HG03135 (cell line): ENCODE results near the gene PRIM1.
"Not testable (repeated sequence)": the region's sequence is repeated elsewhere in the genome, so short reads cannot be mapped to it uniquely, and the experiment has no call there.

Experiments used
- ATAC-seq: cut with Tn5 transposase; IDR thresholded peaks from one replicate; pipeline ENCODE4 v1.9.1; 2021; ENCODE audit warnings: mild to moderate bottlenecking, moderate library complexity; ENCODE audit not compliant: unreplicated experiment

Gene PRIM1

DNA sequence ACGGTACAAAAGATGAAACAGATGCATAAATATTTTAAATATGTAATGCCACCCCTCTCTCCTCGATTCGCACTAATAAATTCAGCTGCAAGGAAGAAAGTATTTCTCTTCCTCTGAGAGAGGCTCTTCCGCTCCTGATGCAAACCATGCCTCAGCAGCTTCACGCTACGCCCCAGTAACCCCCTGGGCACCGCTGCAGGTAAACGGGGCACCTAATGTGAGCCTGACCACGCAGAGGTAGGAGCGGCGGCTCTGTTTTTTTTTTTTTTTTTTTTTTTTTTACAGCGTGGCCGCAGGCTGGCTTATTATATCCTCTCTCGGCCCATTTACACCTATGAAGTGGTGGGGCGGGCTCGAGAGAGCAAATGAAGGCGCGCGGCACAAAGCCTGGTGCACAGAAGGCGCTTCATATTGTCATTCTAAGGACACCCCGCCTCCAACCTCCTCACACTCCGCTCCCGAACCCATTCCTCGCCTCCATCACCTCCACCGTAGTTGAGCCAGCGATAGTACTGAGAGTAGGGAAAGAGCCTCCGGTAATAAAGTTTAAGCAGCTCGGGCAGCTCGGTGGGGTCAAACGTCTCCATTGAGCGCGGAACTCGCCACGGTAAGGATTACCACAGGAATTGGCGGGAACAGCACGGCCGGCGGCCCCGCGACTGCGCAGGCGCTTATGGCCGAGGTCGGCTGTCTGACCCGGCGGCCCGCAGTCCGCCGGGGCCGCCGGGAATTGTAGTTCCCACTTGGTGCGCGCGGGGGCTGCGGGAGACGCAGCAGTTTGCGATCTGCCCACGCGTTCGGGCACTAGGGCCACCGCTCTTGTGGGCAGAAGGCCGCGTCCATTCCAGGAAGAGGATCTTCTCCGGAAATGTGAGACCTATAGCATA, at the start of gene PRIM1:
TSS of gene PRIM1 (minus strand) at position 612 of the 887 bp plus-strand sequence. CDS start at position 587, 25 bp downstream.
- peak; percentile 81 for ATAC-seq

DNA sequence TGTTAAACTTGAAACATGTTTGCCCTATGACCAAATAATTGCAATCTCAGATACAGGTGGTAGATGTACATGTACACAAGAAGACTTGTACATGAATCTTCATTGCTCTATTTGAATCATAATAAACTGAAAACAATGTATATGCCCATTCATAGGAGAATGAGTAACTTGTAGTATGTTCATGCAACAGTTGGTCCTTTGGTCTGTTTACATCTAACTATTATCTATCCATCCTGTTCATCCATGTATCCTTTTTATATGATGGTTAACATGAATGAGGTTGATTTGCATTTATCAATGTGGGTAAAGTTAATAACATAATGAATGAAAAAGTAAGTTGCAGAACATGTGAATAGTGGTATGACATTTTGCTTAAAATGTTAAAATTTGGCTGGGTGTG, 48.1 kb upstream of the PRIM1 start:
- no peak for ATAC-seq

DNA sequence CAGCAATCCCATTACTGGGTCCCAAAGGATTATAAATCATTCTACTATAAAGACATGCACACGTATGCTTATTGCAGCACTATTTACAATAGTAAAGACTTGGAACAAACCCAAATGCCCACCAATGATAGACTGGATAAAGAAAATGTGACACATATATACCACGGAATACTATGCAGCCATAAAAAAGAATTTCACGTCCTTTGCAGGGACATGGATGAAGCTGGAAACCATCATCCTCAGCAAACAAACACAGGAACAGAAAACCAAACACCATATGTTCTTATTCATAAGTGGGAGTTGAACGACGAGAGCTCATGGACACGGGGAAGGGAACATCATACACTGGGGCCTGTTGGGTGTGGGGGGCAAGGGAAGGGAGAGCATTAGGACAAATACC, 47.2 kb upstream of the PRIM1 start:
- ATAC-seq = not testable (repeated sequence)

DNA sequence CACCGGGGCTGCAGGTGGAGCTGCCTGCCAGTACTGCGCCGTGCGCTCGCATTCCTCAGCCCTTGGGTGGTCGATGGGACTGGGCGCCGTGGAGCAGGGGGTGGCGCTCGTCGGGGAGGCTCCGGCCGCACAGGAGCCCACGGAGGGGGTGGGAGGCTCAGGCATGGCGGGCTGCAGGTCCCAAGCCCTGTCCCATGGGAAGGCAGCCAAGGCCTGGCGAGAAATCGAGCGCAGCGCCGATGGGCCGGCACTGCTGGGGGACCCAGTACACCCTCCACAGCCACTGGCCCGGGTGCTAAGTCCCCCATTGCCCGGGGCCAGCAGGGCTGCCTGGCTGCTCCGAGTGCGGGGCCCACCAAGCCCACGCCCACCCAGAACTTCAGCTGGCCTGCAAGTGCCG, 43.7 kb upstream of the PRIM1 start:
- ATAC-seq = not testable (repeated sequence)

DNA sequence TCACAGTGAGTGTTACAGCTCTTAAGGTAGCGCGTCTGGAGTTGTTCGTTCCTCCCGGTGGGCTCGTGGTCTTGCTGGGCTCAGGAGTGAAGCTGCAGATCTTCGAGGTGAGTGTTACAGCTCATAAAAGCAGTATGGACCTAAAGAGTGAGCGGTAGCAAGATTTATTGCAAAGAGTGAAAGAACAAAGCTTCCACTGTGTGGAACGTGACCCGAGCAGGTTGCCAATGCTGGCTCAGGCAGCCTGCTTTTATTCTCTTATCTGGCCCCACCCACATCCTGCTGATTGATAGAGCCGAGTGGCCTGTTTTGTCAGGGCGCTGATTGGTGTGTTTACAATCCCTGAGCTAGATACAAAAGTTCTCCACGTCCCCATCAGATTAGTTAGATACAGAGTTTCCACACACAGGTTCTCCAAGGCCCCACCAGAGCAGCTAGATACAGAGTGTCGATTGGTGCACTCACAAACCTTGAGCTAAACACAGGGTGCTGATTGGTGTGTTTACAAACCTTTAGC, 43.0 kb upstream of the PRIM1 start:
- ATAC-seq = not testable (repeated sequence)

DNA sequence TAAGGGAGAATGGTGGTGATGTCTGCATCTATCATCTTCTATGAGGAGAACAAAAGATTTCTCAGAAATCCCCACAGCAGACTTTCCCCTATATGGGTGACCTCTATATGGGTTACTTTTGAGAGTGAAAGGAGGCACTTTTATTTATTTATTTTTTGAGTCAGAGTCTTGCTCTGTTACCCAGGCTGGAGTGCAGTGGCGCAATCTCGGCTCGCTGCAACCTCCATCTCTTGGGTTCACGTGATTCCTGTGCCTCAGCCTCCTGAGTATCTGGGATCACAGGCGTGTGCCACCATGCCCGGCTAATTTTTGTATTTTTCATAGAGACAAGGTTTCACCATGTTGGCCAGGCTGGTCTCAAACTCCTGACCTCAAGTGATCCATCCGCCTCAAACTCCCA, 41.0 kb upstream of the PRIM1 start:
- ATAC-seq = not testable (repeated sequence)

DNA sequence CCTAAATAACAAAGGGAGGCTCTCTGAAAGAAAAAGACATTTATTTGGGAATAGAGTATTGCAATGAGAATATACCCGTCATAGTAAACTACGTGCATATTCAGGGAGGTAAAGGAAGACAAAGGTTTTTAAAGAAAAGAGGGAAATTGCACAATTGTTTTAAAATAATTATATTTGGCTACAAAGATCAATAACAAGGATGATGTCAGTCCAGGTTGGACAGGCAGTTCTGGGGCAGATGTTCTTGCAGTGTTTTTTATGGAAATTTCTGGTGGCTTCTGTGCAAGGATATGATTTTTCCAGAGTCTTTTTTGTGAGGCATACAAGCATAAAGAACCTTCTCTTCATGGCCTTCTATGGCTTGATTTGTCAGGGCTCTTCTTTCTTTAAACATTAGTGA, 40.6 kb upstream of the PRIM1 start:
- ATAC-seq = no peak

DNA sequence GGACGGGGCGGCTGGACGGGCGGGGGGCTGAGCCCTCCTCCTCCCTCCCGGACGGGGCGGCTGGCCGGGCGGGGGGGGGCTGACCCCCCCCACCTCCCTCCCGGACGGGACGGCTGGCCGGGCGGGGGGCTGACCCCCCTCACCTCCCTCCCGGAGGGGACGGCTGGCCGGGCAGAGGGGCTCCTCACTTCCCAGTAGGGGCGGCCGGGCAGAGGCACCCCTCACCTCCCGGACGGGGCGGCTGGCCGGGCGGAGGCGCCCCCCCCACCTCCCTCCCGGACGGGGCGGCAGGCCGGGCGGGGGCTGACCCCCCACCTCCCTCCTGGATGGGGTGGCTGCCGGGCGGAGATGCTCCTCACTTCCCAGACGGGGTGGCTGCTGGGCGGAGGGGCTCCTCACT, 37.3 kb upstream of the PRIM1 start:
- ATAC-seq = not testable (repeated sequence)

DNA sequence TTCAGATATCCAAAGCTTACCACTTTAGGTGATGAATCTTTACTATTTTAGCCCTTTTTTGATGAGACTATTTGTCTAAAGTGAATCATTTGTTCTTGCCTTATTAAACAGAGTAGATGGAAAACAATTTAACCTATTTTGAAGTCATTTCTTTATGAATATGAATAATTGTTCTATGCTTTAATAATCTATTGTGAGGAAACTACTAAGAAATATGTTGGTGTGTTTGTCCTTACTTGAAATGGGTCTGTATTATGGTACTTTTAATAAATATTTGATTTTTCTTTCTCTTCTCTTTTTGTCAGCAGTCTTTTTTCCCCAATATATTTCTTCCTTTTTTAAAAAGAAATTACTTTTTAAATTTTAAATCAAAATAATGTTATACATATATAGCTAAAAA, 35.4 kb upstream of the PRIM1 start:
- no peak for ATAC-seq

DNA sequence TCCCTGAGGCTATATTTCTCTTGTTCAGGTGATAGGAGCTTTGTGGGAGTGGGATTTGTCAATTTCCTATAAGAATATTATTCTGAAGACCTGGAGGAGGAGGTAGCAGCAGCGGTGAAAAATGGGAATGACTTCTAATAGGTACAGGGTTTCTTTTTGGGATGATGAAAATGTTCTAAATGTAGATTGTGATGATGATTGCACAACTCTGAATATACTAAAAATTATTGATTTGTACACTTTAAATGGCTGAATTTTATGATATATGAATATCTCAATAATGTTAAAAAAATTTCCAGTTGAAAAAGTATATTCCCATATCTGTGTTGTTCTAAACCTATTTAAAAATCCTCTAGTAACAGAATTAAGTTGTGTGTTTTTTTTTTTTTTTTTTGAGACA, 33.8 kb upstream of the PRIM1 start:
- ATAC-seq = no peak

DNA sequence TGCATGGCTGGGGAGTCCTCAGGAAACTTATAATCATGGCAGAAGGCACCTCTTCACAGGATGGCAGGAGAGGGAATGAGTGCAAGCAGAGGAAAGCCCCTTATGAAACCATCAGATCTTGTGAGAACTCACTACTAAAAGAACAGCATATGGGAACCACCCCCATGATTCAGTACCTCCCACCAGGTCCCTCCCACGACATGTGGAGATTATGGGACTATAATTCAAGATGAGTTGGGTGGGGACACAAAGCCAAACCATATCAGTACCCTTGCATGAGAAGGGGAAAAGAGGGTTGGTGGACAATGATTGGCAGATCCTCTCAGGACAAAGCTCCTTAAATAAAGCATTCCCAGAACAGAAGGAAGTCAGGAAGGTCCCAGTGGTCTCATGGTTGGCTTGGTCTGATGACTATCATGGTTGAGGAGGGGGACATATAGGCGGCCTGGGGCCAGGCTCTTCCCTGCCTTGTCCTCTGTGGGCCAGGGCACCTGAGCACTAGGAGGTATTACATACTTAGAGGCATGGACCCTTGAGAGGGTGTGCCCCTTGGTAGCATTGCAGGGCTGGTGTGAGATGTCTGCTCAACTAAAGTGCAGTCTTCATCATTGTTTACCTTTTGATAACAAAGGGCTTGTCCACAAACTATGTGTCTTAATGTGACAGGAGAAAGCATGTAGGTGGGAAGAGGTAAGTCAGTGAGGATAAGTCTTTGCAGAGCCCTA, 33.2 kb upstream of the PRIM1 start:
- ATAC-seq = no peak

DNA sequence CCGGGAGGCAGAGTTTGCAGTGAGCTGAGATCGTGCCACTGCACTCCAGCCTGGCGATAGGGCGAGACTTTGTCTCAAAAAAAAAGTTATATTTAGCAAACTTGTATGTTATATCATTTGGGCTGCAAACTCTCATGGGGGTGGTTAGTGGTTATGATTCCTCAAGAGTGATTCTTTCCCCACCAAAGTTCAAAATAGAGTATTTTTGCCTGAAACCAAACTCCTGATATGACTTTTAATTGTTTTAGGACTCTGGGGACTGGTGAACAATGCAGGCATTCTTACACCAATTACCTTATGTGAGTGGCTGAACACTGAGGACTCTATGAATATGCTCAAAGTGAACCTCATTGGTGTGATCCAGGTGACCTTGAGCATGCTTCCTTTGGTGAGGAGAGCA, 29.6 kb upstream of the PRIM1 start:
- ATAC-seq = no peak

DNA sequence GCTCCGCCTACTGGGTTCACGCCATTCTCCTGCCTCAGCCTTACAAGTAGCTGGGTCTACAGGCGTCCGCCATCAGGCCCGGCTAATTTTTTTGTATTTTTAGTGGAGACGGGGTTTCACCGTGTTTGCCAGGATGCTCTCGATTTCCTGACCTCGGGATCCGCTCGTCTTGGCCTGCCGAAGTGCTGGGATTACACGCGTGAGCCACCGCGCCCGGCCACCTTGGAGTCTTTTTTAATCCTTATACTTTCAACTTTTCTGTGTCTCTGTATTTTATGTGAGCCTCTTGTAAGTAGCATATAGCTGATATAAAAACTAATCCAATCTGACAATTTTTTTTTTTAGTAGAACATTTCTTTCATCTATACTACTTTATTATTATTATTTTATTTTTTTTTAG, 26.6 kb upstream of the PRIM1 start:
- no peak for ATAC-seq

DNA sequence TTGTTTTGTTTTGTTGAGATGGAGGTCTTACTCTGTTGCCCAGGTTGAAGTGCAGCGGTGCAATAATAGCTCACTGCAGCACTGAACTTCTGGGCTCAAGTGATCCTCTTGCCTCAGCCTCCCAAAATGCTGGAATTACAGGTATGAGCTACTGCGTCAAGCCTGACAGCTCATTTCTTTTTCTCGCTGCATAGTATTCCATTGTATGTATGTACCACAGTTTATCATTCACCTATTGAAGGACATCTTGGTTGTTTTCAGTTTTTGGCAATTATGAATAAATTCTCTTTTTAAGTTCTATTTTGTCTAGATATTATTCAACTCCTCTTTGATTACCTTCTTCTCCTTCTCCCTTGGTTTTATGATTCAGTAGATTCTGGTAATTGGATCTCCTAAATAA, 24.5 kb upstream of the PRIM1 start:
- no peak for ATAC-seq

DNA sequence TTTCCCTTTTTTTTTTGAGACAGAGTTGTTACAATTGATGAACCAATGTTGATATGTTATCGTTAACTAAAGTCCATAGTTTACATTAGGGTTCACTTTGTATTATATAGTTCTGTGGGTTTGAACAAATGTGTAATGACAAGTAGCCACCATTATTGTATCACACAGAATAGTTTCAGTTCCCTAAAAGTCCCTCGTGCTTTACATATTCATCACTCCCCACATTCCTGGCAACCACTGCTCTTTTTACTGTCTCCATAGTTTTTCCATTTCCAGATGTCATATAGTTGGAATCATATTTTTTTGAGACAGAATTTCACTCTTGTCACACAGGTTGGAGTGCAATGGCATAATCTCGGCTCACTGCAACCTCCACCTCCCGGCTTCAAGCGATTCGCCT, 23.5 kb upstream of the PRIM1 start:
- no peak for ATAC-seq

DNA sequence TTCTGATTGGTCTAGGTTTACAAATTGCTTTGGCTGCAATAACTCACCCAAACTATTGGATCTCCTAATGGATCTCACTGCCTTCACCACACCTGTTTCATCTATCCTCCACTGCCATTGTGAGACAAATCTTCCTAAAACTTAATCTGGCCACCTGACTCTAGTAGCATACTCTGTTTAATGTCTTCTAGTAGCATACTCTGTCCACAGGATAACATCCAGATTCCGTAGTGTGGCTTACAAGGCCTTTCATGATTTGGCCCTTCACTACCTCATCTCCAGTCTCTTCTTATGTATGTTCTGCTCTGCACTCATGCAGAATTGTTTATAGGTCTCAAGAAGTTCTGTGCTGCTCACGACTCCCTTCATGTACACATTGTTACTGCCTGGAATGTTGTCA, 21.0 kb upstream of the PRIM1 start:
- no peak for ATAC-seq

DNA sequence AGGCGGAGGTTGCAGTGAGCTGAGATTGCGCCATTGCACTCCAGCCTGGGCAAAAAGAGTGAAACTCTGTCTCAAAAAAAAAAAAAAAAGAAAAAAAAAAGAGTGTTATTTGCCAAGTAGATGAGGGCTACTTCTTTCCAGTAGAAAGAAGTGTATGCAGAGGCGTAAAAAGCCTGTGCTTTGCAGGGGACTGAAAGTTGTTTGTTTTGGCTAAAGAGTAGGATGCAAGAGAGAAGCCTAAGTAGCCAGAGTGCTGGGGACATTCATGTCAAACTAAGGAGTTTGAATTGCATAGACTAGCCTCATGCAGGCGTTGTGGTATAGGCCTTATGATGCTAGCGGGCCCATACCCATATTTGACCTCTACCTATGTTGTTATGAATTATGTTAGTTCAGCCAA, 20.5 kb upstream of the PRIM1 start:
- no peak for ATAC-seq

DNA sequence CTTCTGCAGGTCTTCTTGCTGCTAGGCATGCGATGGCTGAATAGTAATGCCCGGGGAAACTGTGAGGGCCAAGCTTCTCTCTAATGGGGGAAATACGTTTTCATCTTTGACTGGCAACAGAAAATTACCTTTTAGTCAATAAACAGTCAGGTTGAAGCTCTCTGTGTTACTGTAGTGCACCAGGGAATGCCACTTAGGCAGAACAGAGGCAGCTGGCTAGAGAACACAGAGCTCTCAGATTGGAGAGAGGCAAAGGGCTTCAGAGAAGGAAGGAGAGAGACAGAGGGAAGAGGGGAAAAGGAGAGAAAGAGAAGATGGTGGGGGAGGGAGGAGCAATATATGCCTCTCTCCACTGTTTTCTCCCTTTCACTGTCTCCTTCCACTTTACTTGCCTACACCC, 17.7 kb upstream of the PRIM1 start:
- no peak for ATAC-seq

DNA sequence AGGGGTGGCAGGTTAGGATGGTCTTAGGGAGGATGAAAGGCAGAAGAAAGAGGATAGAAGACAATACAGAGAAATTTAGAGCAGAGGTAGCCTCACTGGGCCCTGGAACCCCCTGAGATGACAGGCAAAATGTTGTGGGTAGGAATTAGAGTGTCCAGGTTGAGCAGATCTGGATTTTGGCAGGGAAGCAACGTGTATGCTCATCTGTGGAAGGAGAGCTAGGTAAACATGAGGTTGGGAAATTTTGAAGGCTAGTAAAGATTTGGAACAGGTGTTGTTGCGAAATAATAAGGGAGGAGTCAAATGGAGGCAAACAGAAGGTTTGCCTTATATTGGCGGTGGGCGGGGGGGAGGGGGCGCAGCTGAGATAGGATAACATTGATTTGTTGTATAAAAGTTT, 16.3 kb upstream of the PRIM1 start:
- ATAC-seq = no peak

DNA sequence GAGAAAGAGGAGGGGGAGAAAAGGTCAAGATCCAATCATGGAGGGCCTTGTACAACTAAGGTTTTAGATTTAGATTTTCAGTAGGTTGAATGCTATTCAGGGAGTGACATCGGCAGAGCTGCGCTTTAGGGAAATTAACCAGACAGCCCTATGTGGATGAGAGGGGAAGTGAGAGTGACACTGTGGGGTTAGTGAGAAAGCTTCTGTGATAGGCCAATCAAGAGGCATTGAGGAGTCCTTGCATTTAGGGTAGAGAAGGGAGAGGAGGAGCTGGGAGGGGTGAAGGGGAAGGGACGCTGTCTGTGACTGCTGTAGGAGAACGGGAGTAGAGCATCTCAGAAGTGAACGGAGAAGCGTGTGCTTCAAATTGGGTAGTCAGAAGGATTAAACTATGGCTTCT, 14.4 kb upstream of the PRIM1 start:
- ATAC-seq = peak; percentile 95

DNA sequence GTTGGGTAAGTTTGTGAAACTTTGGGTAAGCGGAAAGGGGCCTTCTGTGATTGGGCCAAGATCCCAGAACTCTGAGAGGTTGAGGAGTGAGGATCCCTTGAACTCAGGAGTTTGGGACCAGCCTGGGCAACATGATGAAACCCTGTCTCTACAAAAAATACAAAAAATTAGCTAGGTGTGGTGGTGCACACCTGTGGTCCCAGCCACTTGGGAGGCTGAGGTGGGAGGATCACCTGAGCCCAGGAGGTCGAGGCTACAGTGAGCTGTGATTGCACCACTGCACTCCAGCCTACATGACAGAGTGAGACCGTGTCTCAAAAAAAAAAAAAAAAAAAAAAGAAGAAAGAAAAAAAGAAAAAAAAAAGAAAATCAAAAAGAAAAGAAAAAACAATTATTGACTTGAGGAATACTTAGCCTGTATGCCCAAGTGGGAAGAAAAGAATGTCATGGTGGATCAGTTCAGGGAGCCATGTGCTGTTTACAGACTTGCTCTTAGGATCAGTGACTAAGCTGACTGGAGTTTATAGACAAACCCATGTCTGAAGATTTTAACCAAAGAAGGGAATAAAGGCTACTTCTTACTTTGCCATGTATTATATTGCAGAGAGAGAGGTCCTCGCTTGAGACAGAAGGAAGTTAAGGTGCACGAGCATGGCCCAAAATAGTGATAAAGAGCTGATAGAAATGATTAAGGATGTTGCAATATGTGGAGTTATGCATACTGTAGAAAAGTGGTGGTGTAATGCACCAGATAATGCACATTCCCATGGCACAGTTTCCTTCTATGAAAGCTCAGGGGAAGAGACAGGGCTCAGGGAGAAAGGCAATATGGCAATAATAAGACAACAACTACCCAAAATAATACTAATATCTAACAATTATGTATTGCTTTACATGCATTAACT, 11.9 kb upstream of the PRIM1 start:
- no peak for ATAC-seq
